Kidney (tissue), 14 donors: ENCODE results near the gene LYRM4. TPM values are rescaled to one million over a fixed set of nuclear protein-coding genes. Genes with fewer than 3 reads are reported as not detected.

Experiments used
- DNase-seq, 5 donors: peaks; one replicate each; pipeline ENCODE4 v3.0.0-alpha.2; 2013 to 2020
- FAIRE-seq: peaks from 2 replicates; lab custom pipeline; 2012; peaks lifted over from hg19 to GRCh38; lab: Jason Lieb, UNC
- H3K27ac ChIP-seq, 2 donors: one replicate each; pipeline ENCODE4 v1.7.0; 2013; ENCODE audit warnings: low read depth in 2 of 2, low read length in 2 of 2, inconsistent platforms in 1 of 2
- H3K27me3 ChIP-seq: one replicate; pipeline ENCODE4 v1.7.1; 2013; ENCODE audit warnings: low read length, inconsistent platforms; ENCODE audit not compliant: control insufficient read depth, insufficient read depth
- H3K36me3 ChIP-seq, 3 donors: one replicate each; pipeline versions ENCODE4 v1.7.0 to v1.7.1; 2013; ENCODE audit warnings: low read length in 3 of 3, control low read depth in 1 of 3, inconsistent platforms in 1 of 3; ENCODE audit not compliant: insufficient read depth in 3 of 3, control insufficient read depth in 2 of 3
- H3K4me1 ChIP-seq, 3 donors: one replicate each; pipeline versions ENCODE4 v1.7.0 to v1.7.1; 2013; ENCODE audit warnings: low read length in 3 of 3, inconsistent platforms in 1 of 3, low read depth in 1 of 3; ENCODE audit not compliant: control insufficient read depth in 2 of 3, insufficient read depth in 2 of 3
- H3K4me3 ChIP-seq, 3 donors: one replicate each; pipeline versions ENCODE4 v1.7.0 to v1.8.1; 2013; ENCODE audit warnings: low read length in 3 of 3, control low read depth in 1 of 3, inconsistent platforms in 1 of 3
- H3K9ac ChIP-seq, 3 donors: one replicate each; pipeline versions ENCODE4 v1.7.0 to v1.7.1; 2013; ENCODE audit warnings: low read length in 3 of 3, control low read depth in 1 of 3, inconsistent platforms in 1 of 3
- H3K9me3 ChIP-seq, 3 donors: one replicate each; pipeline versions ENCODE4 v1.7.0 to v1.7.1; 2013; ENCODE audit warnings: low read length in 3 of 3, control low read depth in 1 of 3, inconsistent platforms in 1 of 3; ENCODE audit not compliant: control insufficient read depth in 2 of 3, insufficient read depth in 1 of 3
- intact Hi-C: fragments of 100-400 bp; cut with DNase I; formaldehyde crosslinking; loops from one replicate; pipeline ENCODE4 v1.11.1; 2022
- polyA plus RNA-seq: library from polyadenylated mRNA; stranded (reverse); fragments of 350-450 nt; fragmentation: Illumina TruSeq; extraction: RNeasy Lipid Tissue Mini Kit (QIAGEN cat#74804); gene quantifications from one replicate; pipeline ENCODE4 v1.2.3, GENCODE V29; 2014; ENCODE audit warnings: low read depth, low replicate concordance; ENCODE audit not compliant: insufficient read depth
- total RNA-seq: library from RNA; stranded (reverse); fragmentation: NEBNext Ultra II Directional; extraction: Animal tissue kit (Norgen Biotek cat#: 25700); gene quantifications from one replicate; pipeline ENCODE4 v1.2.1, GENCODE V29; 2021
- TF ChIP-seq, protein P1 (sequence below): IDR thresholded peaks from 3 replicates; pipeline ENCODE4 v1.5.1; 2012; ENCODE audit warnings: mild to moderate bottlenecking, moderate library complexity, borderline replicate concordance; ENCODE audit not compliant: insufficient read depth; ENCODE audit errors: extremely low read depth
- donor health status: control.
- donor health status: control.
- donor health status: control.
- donor health status: control.
- donor health status: control.
- donor health status: DM: yes; HTN: yes; CAD: no.
- donor health status: Normal renal cell carcinoma (clear cell type).

LYRM4 gene
- total and polyA plus RNA-seq, 2 donors from 2014 or later: 21.3 to 31.8 TPM

- H3K9ac ChIP-seq: no peak overlapping the region
- H3K36me3 ChIP-seq: peaks cover 0 to 8% (median 0%) of the 10 kb centered on the region in 3 donors
- H3K4me3 ChIP-seq: no peak overlapping the region
- DNase-seq (no peak), FAIRE-seq (no peak)
- intact Hi-C loops: no loop called here
- no peaks in the 10 kb centered on the region for H3K9me3 ChIP-seq
- no peaks in the 10 kb centered on the region for H3K4me1 ChIP-seq
- H3K27me3 ChIP-seq: no peaks in the 10 kb centered on the region
- H3K27ac ChIP-seq: no peak overlapping the region
- TF ChIP-seq, protein P1, sequence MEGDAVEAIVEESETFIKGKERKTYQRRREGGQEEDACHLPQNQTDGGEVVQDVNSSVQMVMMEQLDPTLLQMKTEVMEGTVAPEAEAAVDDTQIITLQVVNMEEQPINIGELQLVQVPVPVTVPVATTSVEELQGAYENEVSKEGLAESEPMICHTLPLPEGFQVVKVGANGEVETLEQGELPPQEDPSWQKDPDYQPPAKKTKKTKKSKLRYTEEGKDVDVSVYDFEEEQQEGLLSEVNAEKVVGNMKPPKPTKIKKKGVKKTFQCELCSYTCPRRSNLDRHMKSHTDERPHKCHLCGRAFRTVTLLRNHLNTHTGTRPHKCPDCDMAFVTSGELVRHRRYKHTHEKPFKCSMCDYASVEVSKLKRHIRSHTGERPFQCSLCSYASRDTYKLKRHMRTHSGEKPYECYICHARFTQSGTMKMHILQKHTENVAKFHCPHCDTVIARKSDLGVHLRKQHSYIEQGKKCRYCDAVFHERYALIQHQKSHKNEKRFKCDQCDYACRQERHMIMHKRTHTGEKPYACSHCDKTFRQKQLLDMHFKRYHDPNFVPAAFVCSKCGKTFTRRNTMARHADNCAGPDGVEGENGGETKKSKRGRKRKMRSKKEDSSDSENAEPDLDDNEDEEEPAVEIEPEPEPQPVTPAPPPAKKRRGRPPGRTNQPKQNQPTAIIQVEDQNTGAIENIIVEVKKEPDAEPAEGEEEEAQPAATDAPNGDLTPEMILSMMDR: no peak
Measured at GRCh38 chr6:5110246-5110645, 150.5 kb downstream of the LYRM4 start.

DNA sequence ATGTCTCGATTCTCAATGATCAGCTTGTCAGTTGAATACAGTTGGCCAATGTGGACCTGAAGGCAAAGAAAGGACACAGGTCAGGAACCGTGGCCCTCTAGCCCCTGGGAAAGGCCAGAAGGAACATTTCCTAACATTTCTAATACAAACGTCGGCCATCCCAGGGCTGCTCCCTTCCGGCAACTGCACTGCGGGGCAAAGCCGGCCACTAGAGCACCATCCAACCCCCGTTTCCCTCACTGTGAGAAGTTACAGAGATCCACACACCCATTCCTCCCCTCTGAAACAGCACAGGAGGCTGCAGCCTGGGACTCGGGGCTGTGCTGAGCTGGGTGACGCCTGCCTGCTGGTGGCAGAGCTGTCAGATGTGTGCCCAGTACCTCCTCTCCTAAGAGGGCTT, 151.3 kb downstream of the LYRM4 start:
- Histone ChIP-seq H3K4me1 (no peaks in the 10 kb centered on the region), H3K27ac (no peak overlapping the region), H3K4me3 (no peak overlapping the region), H3K27me3 (no peaks in the 10 kb centered on the region), H3K9ac (no peak overlapping the region), H3K36me3 (peaks cover 0 to 8% (median 0%) of the 10 kb centered on the region in 3 donors), H3K9me3 (no peaks in the 10 kb centered on the region)
- TF ChIP-seq, protein P1: no peak
- DNase-seq: no peak
- intact Hi-C loops: no loop called here
- no peak for FAIRE-seq

GRCh38 chr6:5108536-5109150, 152.1 kb downstream of the LYRM4 start:
- no peak for FAIRE-seq
- H3K4me1 ChIP-seq: no peaks in the 10 kb centered on the region
- no peak for DNase-seq
- no peak overlapping the region for H3K9ac ChIP-seq
- no peaks in the 10 kb centered on the region for H3K9me3 ChIP-seq
- H3K36me3 ChIP-seq: peaks cover 0 to 8% (median 0%) of the 10 kb centered on the region in 3 donors
- intact Hi-C loops: no loop called here
- TF ChIP-seq, protein P1: no peak
- no peak overlapping the region for H3K27ac ChIP-seq
- H3K4me3 ChIP-seq: no peak overlapping the region
- H3K27me3 ChIP-seq: no peaks in the 10 kb centered on the region
